HCT116 (cell line): Measurements from ENCODE around the gene NEMP2. TPM values are rescaled to one million over a fixed set of nuclear protein-coding genes. Genes with fewer than 3 reads are reported as not detected.

Experiments
- ATAC-seq: fragments of 200-7000 bp; cut with Tn5 transposase; 2 replicates; pipeline ENCODE4 v1.9.1; 2020; ENCODE audit warnings: mild to moderate bottlenecking, moderate library complexity
- BruUV-seq: library from RNA; stranded (reverse); fragments of 400-500 nt; replicated peaks from 2 replicates; lab custom pipeline; 2021; lab: Mats Ljungman, UMichigan
- CTCF ChIA-PET: fragments of 300-600 bp; sonication (Branson Sonifier 250); formaldehyde crosslinking; loops from one replicate; lab custom pipeline; 2021; ENCODE audit warnings: antibody characterized with exemption; lab: Charles Lee
- POLR2A ChIA-PET: fragments of 300-600, 350-600 bp; sonication (Branson Sonifier 250); formaldehyde crosslinking; loops from one replicate; lab custom pipeline; 2021; ENCODE audit warnings: antibody characterized with exemption; lab: Charles Lee
- RAD21 ChIA-PET, 2 experiments: fragments of 300-600 bp; sonication (Branson Sonifier 250); formaldehyde crosslinking; loops; one replicate each; lab custom pipeline; 2023; ENCODE audit warnings: low total read pairs in 2 of 2; ENCODE audit not compliant: uncharacterized antibody in 2 of 2, unreplicated experiment in 2 of 2, low non-redundant PET in 1 of 2; lab: Charles Lee
- DNase-seq: peaks from one replicate; pipeline ENCODE4 v3.0.0-alpha.2; 2010; ENCODE audit warnings: low read depth, low spot score
- H2AFZ ChIP-seq: fragments of 200-600 bp; shearing (Covaris generic), sonication (generic); 2 replicates; pipeline ENCODE4 v1.6.1; 2017; ENCODE audit warnings: low read depth, mixed run types, mixed read lengths, antibody characterized with exemption, low read length; ENCODE audit not compliant: poor library complexity, severe bottlenecking
- H3K27ac ChIP-seq: 2 replicates; pipeline ENCODE4 v1.5.1; 2012; ENCODE audit warnings: low read depth, low read length
- H3K27me3 ChIP-seq: fragments of 200-600 bp; sonication (generic); 2 replicates; pipeline ENCODE4 v1.6.1; 2016; ENCODE audit warnings: mixed run types, low read length, mixed read lengths; ENCODE audit not compliant: insufficient read depth
- H3K36me3 ChIP-seq, 2 experiments: fragments of 200-500 bp in 1 of 2; fragments of 200-600 bp in 1 of 2; sonication (Bioruptor generic) in 1 of 2; sonication (generic) in 1 of 2; 2 replicates each; pipeline versions ENCODE4 v1.5.1 to v1.6.1; 2014 to 2016; ENCODE audit warnings: low read length in 2 of 2, inconsistent platforms in 1 of 2, mixed read lengths in 1 of 2, mixed run types in 1 of 2; ENCODE audit not compliant: insufficient read depth in 2 of 2, control insufficient read depth in 1 of 2
- H3K4me1 ChIP-seq, 2 experiments: fragments of 200-600 bp in 1 of 2; sonication (generic) in 1 of 2; 2 replicates each; pipeline versions ENCODE4 v1.5.1 to v1.6.1; 2012 to 2017; ENCODE audit warnings: low read length in 2 of 2, inconsistent platforms in 1 of 2, mild to moderate bottlenecking in 1 of 2, mixed read lengths in 1 of 2, mixed run types in 1 of 2, moderate library complexity in 1 of 2; ENCODE audit not compliant: insufficient read depth in 2 of 2, control insufficient read depth in 1 of 2
- H3K4me2 ChIP-seq: fragments of 200-600 bp; sonication (generic); 2 replicates; pipeline ENCODE4 v1.6.1; 2017; ENCODE audit warnings: mixed run types, low read length, mixed read lengths
- H3K4me3 ChIP-seq, 2 experiments: fragments of 200-600 bp in 1 of 2; sonication (generic) in 1 of 2; replicated peaks in 1 of 2; 2 replicates each; pipeline ENCODE4 v1.5.1; 2011 to 2016; ENCODE audit warnings: low read length in 2 of 2, control low read depth in 1 of 2, low read depth in 1 of 2, mild to moderate bottlenecking in 1 of 2, mixed read lengths in 1 of 2, mixed run types in 1 of 2
- H3K79me2 ChIP-seq: fragments of 200-600 bp; sonication (generic); 2 replicates; pipeline ENCODE4 v1.6.1; 2017; ENCODE audit warnings: mild to moderate bottlenecking, mixed run types, low read length, moderate library complexity, mixed read lengths; ENCODE audit not compliant: insufficient read depth
- H3K9ac ChIP-seq: fragments of 200-600 bp; sonication (generic); 2 replicates; pipeline ENCODE4 v1.6.1; 2016; ENCODE audit warnings: low read length, mixed read lengths
- H3K9me2 ChIP-seq: fragments of 200-600 bp; sonication (generic), shearing (Covaris generic); 2 replicates; pipeline ENCODE4 v1.6.1; 2017; ENCODE audit warnings: mixed run types, mild to moderate bottlenecking, moderate library complexity; ENCODE audit not compliant: insufficient read depth
- H3K9me3 ChIP-seq, 2 experiments: fragments of 200-500 bp in 1 of 2; fragments of 200-600 bp in 1 of 2; sonication (Bioruptor generic) in 1 of 2; sonication (generic) in 1 of 2; 2 replicates each; pipeline ENCODE4 v1.6.1; 2014 to 2017; ENCODE audit warnings: low read length in 2 of 2, mixed read lengths in 2 of 2, inconsistent platforms in 1 of 2, low read depth in 1 of 2, mild to moderate bottlenecking in 1 of 2, mixed run types in 1 of 2, moderate library complexity in 1 of 2; ENCODE audit not compliant: control insufficient read depth in 1 of 2, insufficient read depth in 1 of 2
- H4K20me1 ChIP-seq: fragments of 200-600 bp; sonication (generic), shearing (Covaris generic); 2 replicates; pipeline ENCODE4 v1.6.1; 2017; ENCODE audit warnings: mixed run types, mild to moderate bottlenecking, moderate library complexity; ENCODE audit not compliant: insufficient read depth
- ATF3 ChIP-seq: IDR thresholded peaks from 2 replicates; pipeline ENCODE4 v1.6.1; 2012
- CTCF ChIP-seq, 3 experiments: fragments of 200-600 bp in 1 of 3; sonication (generic) in 1 of 3; IDR thresholded peaks in 2 of 3; conservative IDR thresholded peaks in 1 of 3; 2 replicates each; pipeline ENCODE4 v1.5.1; 2012 to 2017; ENCODE audit warnings: low read depth in 2 of 3, low read length in 2 of 3, antibody characterized with exemption in 1 of 3, borderline replicate concordance in 1 of 3, control low read depth in 1 of 3, mild to moderate bottlenecking in 1 of 3, mixed read lengths in 1 of 3, mixed run types in 1 of 3, moderate library complexity in 1 of 3; ENCODE audit not compliant: insufficient read depth in 1 of 3
- ELF1 ChIP-seq: IDR thresholded peaks from 2 replicates; pipeline ENCODE4 v1.6.1; 2012; ENCODE audit warnings: low read depth, borderline replicate concordance
- EZH2 ChIP-seq: fragments of 200-600 bp; sonication (generic); IDR thresholded peaks from 2 replicates; pipeline ENCODE4 v1.6.1; 2017; ENCODE audit warnings: antibody characterized with exemption, mixed run types
- EZH2phosphoT487 ChIP-seq: fragments of 200-600 bp; IDR thresholded peaks from 2 replicates; pipeline ENCODE4 v1.6.1; 2018; ENCODE audit warnings: antibody characterized with exemption, borderline replicate concordance
- FOSL1 ChIP-seq: IDR thresholded peaks from 2 replicates; pipeline ENCODE4 v1.6.1; 2012; ENCODE audit warnings: low read depth
- JUND ChIP-seq: IDR thresholded peaks from 2 replicates; pipeline ENCODE4 v1.6.1; 2012
- MAX ChIP-seq: IDR thresholded peaks from 2 replicates; pipeline ENCODE4 v1.6.1; 2012
- POLR2A ChIP-seq: IDR thresholded peaks from 2 replicates; pipeline ENCODE4 v1.7.0; 2011; ENCODE audit warnings: borderline replicate concordance; ENCODE audit not compliant: insufficient read depth, insufficient read length; ENCODE audit errors: extremely low read depth
- POLR2AphosphoS5 ChIP-seq: IDR thresholded peaks from 2 replicates; pipeline ENCODE4 v1.6.1; 2011; ENCODE audit warnings: mild to moderate bottlenecking, low read depth, low read length, moderate library complexity
- SIN3A ChIP-seq: IDR thresholded peaks from 2 replicates; pipeline ENCODE4 v1.6.1; 2012; ENCODE audit warnings: low read depth
- SP1 ChIP-seq: IDR thresholded peaks from 2 replicates; pipeline ENCODE4 v1.6.1; 2012; ENCODE audit warnings: low read depth
- SRF ChIP-seq: IDR thresholded peaks from 2 replicates; pipeline ENCODE4 v1.6.1; 2012; ENCODE audit warnings: low read depth
- TCF7L2 ChIP-seq: IDR thresholded peaks from 2 replicates; pipeline ENCODE4 v1.7.0; 2011; ENCODE audit warnings: borderline replicate concordance, inconsistent platforms; ENCODE audit not compliant: insufficient read depth, insufficient read length; ENCODE audit errors: extremely low read depth
- ZFX ChIP-seq: fragments of 450-650 bp; IDR thresholded peaks from 2 replicates; pipeline ENCODE4 v1.6.1; 2017
- ZNF274 ChIP-seq: fragments of 200-500 bp; sonication (Bioruptor generic); IDR thresholded peaks from 2 replicates; pipeline ENCODE4 v1.6.1; 2014; ENCODE audit warnings: mild to moderate bottlenecking, low read depth, low read length, inconsistent platforms
- intact Hi-C: fragments of 100-400 bp; cut with micrococcal nuclease; formaldehyde crosslinking; loops from 2 replicates; pipeline ENCODE4 v1.10.0; 2022
- total RNA-seq: library from RNA; stranded (reverse); gene quantifications from one replicate; pipeline ENCODE4 v1.2.1, GENCODE V29; 2021; ENCODE audit not compliant: unreplicated experiment
- TF ChIP-seq, protein P1 (sequence below): IDR thresholded peaks from 2 replicates; pipeline ENCODE4 v1.6.1; 2012; ENCODE audit warnings: low read depth
- TF ChIP-seq, protein P2 (sequence below): IDR thresholded peaks from 2 replicates; pipeline ENCODE4 v1.6.1; 2011; ENCODE audit warnings: mild to moderate bottlenecking, low read length, moderate library complexity; ENCODE audit not compliant: insufficient replicate concordance; ENCODE audit errors: extremely low read depth

Gene NEMP2
- total RNA-seq, 1 experiment from 2014 or later, result 8.6 TPM

GRCh38 chr2:190546734-190547133 lies 12.2 kb upstream of the NEMP2 start:
- no peak overlapping the region for H3K4me2 ChIP-seq
- no peak overlapping the region for H3K4me3 ChIP-seq
- RAD21 ChIA-PET, result no interaction called here
- BruUV-seq, result no TSS peak
- CTCF ChIA-PET, result no interaction called here
- ATAC-seq, result no peak
- TF ChIP-seq SP1, result no peak
- TF ChIP-seq TCF7L2, result no peak
- TF ChIP-seq EZH2phosphoT487, result no peak
- no peak for TF ChIP-seq CTCF (IDR thresholded peaks at IDR 0.05 in 2 of 3, conservative IDR thresholded peaks at IDR 0.05 in 1 of 3; ENCODE audit: borderline replicate concordance in 1 of 3, insufficient read depth in 1 of 3, low read depth in 2 of 3, low read length in 2 of 3)
- no peak for TF ChIP-seq EZH2
- no peak for TF ChIP-seq SRF
- TF ChIP-seq ZFX, result no peak
- TF ChIP-seq ELF1, result no peak
- TF ChIP-seq, protein P1, sequence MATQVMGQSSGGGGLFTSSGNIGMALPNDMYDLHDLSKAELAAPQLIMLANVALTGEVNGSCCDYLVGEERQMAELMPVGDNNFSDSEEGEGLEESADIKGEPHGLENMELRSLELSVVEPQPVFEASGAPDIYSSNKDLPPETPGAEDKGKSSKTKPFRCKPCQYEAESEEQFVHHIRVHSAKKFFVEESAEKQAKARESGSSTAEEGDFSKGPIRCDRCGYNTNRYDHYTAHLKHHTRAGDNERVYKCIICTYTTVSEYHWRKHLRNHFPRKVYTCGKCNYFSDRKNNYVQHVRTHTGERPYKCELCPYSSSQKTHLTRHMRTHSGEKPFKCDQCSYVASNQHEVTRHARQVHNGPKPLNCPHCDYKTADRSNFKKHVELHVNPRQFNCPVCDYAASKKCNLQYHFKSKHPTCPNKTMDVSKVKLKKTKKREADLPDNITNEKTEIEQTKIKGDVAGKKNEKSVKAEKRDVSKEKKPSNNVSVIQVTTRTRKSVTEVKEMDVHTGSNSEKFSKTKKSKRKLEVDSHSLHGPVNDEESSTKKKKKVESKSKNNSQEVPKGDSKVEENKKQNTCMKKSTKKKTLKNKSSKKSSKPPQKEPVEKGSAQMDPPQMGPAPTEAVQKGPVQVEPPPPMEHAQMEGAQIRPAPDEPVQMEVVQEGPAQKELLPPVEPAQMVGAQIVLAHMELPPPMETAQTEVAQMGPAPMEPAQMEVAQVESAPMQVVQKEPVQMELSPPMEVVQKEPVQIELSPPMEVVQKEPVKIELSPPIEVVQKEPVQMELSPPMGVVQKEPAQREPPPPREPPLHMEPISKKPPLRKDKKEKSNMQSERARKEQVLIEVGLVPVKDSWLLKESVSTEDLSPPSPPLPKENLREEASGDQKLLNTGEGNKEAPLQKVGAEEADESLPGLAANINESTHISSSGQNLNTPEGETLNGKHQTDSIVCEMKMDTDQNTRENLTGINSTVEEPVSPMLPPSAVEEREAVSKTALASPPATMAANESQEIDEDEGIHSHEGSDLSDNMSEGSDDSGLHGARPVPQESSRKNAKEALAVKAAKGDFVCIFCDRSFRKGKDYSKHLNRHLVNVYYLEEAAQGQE, result no peak
- no peak for TF ChIP-seq SIN3A
- TF ChIP-seq POLR2AphosphoS5, result no peak
- no peak for TF ChIP-seq JUND
- no peak for TF ChIP-seq ZNF274
- no peak for TF ChIP-seq MAX
- TF ChIP-seq FOSL1, result no peak
- TF ChIP-seq POLR2A, result no peak
- no peak for TF ChIP-seq ATF3
- TF ChIP-seq, protein P2, sequence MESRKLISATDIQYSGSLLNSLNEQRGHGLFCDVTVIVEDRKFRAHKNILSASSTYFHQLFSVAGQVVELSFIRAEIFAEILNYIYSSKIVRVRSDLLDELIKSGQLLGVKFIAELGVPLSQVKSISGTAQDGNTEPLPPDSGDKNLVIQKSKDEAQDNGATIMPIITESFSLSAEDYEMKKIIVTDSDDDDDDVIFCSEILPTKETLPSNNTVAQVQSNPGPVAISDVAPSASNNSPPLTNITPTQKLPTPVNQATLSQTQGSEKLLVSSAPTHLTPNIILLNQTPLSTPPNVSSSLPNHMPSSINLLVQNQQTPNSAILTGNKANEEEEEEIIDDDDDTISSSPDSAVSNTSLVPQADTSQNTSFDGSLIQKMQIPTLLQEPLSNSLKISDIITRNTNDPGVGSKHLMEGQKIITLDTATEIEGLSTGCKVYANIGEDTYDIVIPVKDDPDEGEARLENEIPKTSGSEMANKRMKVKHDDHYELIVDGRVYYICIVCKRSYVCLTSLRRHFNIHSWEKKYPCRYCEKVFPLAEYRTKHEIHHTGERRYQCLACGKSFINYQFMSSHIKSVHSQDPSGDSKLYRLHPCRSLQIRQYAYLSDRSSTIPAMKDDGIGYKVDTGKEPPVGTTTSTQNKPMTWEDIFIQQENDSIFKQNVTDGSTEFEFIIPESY, result no peak
- no peaks in the 10 kb centered on the region for H3K36me3 ChIP-seq
- intact Hi-C loops, result no loop called here
- no peak overlapping the region for H2AFZ ChIP-seq
- POLR2A ChIA-PET, result no interaction called here
- no peaks in the 10 kb centered on the region for H4K20me1 ChIP-seq
- H3K79me2 ChIP-seq, result no peaks in the 10 kb centered on the region
- H3K9me3 ChIP-seq, result no peaks in the 10 kb centered on the region
- H3K9me2 ChIP-seq, result no peaks in the 10 kb centered on the region
- H3K27me3 ChIP-seq, result no peaks in the 10 kb centered on the region
- H3K9ac ChIP-seq, result no peak overlapping the region
- no peak for DNase-seq
- no peaks in the 10 kb centered on the region for H3K4me1 ChIP-seq
- no peak overlapping the region for H3K27ac ChIP-seq
